Measurements from ENCODE around the gene SPRY4. TPM values are rescaled to one million over a fixed set of nuclear protein-coding genes. Genes with fewer than 3 reads are reported as not detected.
"Not testable (repeated sequence)": the region's sequence is repeated elsewhere in the genome, so short reads cannot be mapped to it uniquely, and the experiment has no call there.

The SPRY4 gene
- total RNA-seq, 1 donor from 2014 or later: 15.6 TPM

GRCh38 chr5:142363619-142363963 is 38.8 kb upstream of the SPRY4 start:
- H3K4me3 Mint-ChIP-seq (ENCODE audit: unreplicated experiment): no peak overlapping the region
- peaks cover 37% of the 10 kb centered on the region for H3K4me1 Mint-ChIP-seq (ENCODE audit: unreplicated experiment)
- no peak for DNase-seq (ENCODE audit: extremely low spot score, unreplicated experiment)
- no peaks in the 10 kb centered on the region for H3K9me3 Mint-ChIP-seq (ENCODE audit: unreplicated experiment)
- no peaks in the 10 kb centered on the region for H3K36me3 Mint-ChIP-seq (ENCODE audit: unreplicated experiment)
- no peak for TF ChIP-seq CTCF (IDR thresholded peaks at IDR 0.05)
- H3K27me3 Mint-ChIP-seq (ENCODE audit: unreplicated experiment): no peaks in the 10 kb centered on the region
- H3K27ac Mint-ChIP-seq (ENCODE audit: unreplicated experiment): peak overlapping the region; percentile 97

GRCh38 chr5:142362193-142362592 is 37.4 kb upstream of the SPRY4 start:
- Mint-ChIP-seq H3K4me1 (ENCODE audit: unreplicated experiment) (peaks cover 44% of the 10 kb centered on the region), H3K27ac (ENCODE audit: unreplicated experiment) (peak overlapping the region; percentile 97), H3K4me3 (ENCODE audit: unreplicated experiment) (peak overlapping the region; percentile 39)
- H3K27me3 Mint-ChIP-seq (ENCODE audit: unreplicated experiment); H3K9me3 Mint-ChIP-seq (ENCODE audit: unreplicated experiment); H3K36me3 Mint-ChIP-seq (ENCODE audit: unreplicated experiment); DNase-seq (ENCODE audit: extremely low spot score, unreplicated experiment): not testable (repeated sequence)

- peaks cover 49% of the 10 kb centered on the region for H3K4me1 Mint-ChIP-seq (ENCODE audit: unreplicated experiment)
- no peaks in the 10 kb centered on the region for H3K36me3 Mint-ChIP-seq (ENCODE audit: unreplicated experiment)
- H3K9me3 Mint-ChIP-seq (ENCODE audit: unreplicated experiment): no peaks in the 10 kb centered on the region
- no peak overlapping the region for H3K4me3 Mint-ChIP-seq (ENCODE audit: unreplicated experiment)
- H3K27me3 Mint-ChIP-seq (ENCODE audit: unreplicated experiment): no peaks in the 10 kb centered on the region
- DNase-seq (ENCODE audit: extremely low spot score, unreplicated experiment): no peak
- peak overlapping the region; percentile 24 for H3K27ac Mint-ChIP-seq (ENCODE audit: unreplicated experiment)
- TF ChIP-seq CTCF (IDR thresholded peaks at IDR 0.05): no peak
Measured at GRCh38 chr5:142360607-142361120, 35.8 kb upstream of the SPRY4 start.

GRCh38 chr5:142360051-142360498 is 35.3 kb upstream of the SPRY4 start:
- H3K4me1 Mint-ChIP-seq (ENCODE audit: unreplicated experiment): peaks cover 49% of the 10 kb centered on the region
- H3K27ac Mint-ChIP-seq (ENCODE audit: unreplicated experiment): no peak overlapping the region
- H3K4me3 Mint-ChIP-seq (ENCODE audit: unreplicated experiment): no peak overlapping the region
- H3K36me3 Mint-ChIP-seq (ENCODE audit: unreplicated experiment): no peaks in the 10 kb centered on the region
- no peak for DNase-seq (ENCODE audit: extremely low spot score, unreplicated experiment)
- H3K27me3 Mint-ChIP-seq (ENCODE audit: unreplicated experiment): no peaks in the 10 kb centered on the region
- no peak for TF ChIP-seq CTCF (IDR thresholded peaks at IDR 0.05)
- no peaks in the 10 kb centered on the region for H3K9me3 Mint-ChIP-seq (ENCODE audit: unreplicated experiment)

- H3K9me3 Mint-ChIP-seq (ENCODE audit: unreplicated experiment): no peaks in the 10 kb centered on the region
- no peaks in the 10 kb centered on the region for H3K36me3 Mint-ChIP-seq (ENCODE audit: unreplicated experiment)
- no peak overlapping the region for H3K4me3 Mint-ChIP-seq (ENCODE audit: unreplicated experiment)
- H3K4me1 Mint-ChIP-seq (ENCODE audit: unreplicated experiment): peaks cover 44% of the 10 kb centered on the region
- no peaks in the 10 kb centered on the region for H3K27me3 Mint-ChIP-seq (ENCODE audit: unreplicated experiment)
- no peak for DNase-seq (ENCODE audit: extremely low spot score, unreplicated experiment)
- no peak for TF ChIP-seq CTCF (IDR thresholded peaks at IDR 0.05)
- no peak overlapping the region for H3K27ac Mint-ChIP-seq (ENCODE audit: unreplicated experiment)
Measured at GRCh38 chr5:142358648-142359047, 33.8 kb upstream of the SPRY4 start.

- DNase-seq (ENCODE audit: extremely low spot score, unreplicated experiment): no peak
- Mint-ChIP-seq H3K27me3 (ENCODE audit: unreplicated experiment) (no peaks in the 10 kb centered on the region), H3K27ac (ENCODE audit: unreplicated experiment) (no peak overlapping the region), H3K4me3 (ENCODE audit: unreplicated experiment) (no peak overlapping the region), H3K4me1 (ENCODE audit: unreplicated experiment) (peaks cover 41% of the 10 kb centered on the region), H3K9me3 (ENCODE audit: unreplicated experiment) (no peaks in the 10 kb centered on the region), H3K36me3 (ENCODE audit: unreplicated experiment) (no peaks in the 10 kb centered on the region)
- TF ChIP-seq CTCF (IDR thresholded peaks at IDR 0.05): no peak
Measured at GRCh38 chr5:142358121-142358520, 33.3 kb upstream of the SPRY4 start.
